Ishikawa (cell line): ENCODE results near the gene EMX1.

Experiments used
- EP300 ChIP-seq: IDR thresholded peaks from 2 replicates; pipeline ENCODE4 v1.6.1; 2012; ENCODE audit warnings: borderline replicate concordance
- TF ChIP-seq, protein P1 (sequence below): IDR thresholded peaks from 2 replicates; pipeline ENCODE4 v1.6.1; 2012

DNA sequence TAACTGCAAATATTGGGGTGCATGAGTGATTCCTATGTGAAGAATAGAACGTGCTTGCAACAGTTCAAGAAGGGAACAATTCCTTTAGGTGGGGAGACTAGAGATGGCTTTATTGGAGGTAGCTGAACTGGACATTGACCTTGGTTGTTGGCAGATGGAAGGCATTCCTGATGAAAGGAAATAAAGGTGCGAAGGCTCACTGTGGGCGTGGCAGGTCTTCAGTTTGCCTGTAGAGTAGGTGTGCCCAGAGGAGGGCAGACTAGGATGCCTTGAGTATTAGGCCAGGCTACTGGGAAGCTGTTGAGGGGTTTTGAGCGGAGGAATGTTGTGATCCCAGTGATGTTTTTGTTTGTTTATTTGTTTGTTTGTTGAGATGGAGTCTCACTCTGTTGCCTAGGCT is 27.3 kb upstream of the EMX1 start:
- TF ChIP-seq, protein P1, sequence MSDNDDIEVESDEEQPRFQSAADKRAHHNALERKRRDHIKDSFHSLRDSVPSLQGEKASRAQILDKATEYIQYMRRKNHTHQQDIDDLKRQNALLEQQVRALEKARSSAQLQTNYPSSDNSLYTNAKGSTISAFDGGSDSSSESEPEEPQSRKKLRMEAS: no peak
- no peak for TF ChIP-seq EP300
